Loucy (cell line): ENCODE data around the gene USP1.

ENCODE experiments used
- H2AFZ ChIP-seq: fragments of 200-600 bp; sonication (generic); 2 replicates; pipeline ENCODE4 v1.6.0; 2016; ENCODE audit warnings: antibody characterized with exemption, mild to moderate bottlenecking, low read length, moderate library complexity
- H3F3A ChIP-seq: fragments of 200-600 bp; 2 replicates; pipeline ENCODE4 v1.6.0; 2016; ENCODE audit warnings: antibody characterized with exemption, low read depth, mild to moderate bottlenecking
- H3K27me3 ChIP-seq: fragments of 200-600 bp; sonication (generic); 2 replicates; pipeline ENCODE4 v1.6.1; 2014; ENCODE audit warnings: low read length, mild to moderate bottlenecking; ENCODE audit not compliant: insufficient read depth, poor library complexity, severe bottlenecking
- H3K36me3 ChIP-seq: fragments of 200-600 bp; sonication (generic); 2 replicates; pipeline ENCODE4 v1.6.1; 2016; ENCODE audit warnings: low read length; ENCODE audit not compliant: insufficient read depth
- H3K4me1 ChIP-seq: fragments of 200-600 bp; sonication (generic); 2 replicates; pipeline ENCODE4 v1.5.1; 2014; ENCODE audit warnings: low read length, mild to moderate bottlenecking; ENCODE audit not compliant: insufficient read depth, poor library complexity, severe bottlenecking
- H3K4me2 ChIP-seq: fragments of 200-600 bp; sonication (generic); 2 replicates; pipeline ENCODE4 v1.6.0; 2014; ENCODE audit warnings: antibody characterized with exemption, low read length, low read depth, mild to moderate bottlenecking; ENCODE audit not compliant: poor library complexity, severe bottlenecking
- H3K4me3 ChIP-seq: fragments of 200-600 bp; sonication (generic); 2 replicates; pipeline ENCODE4 v1.5.1; 2014; ENCODE audit warnings: low read length, mild to moderate bottlenecking, mixed read lengths; ENCODE audit not compliant: poor library complexity, severe bottlenecking
- H3K79me2 ChIP-seq: fragments of 200-600 bp; sonication (generic); 2 replicates; pipeline ENCODE4 v1.6.1; 2014; ENCODE audit warnings: low read length; ENCODE audit not compliant: insufficient read depth
- H3K9ac ChIP-seq: fragments of 200-600 bp; sonication (generic); 2 replicates; pipeline ENCODE4 v1.6.0; 2014; ENCODE audit warnings: mild to moderate bottlenecking, low read depth, low read length, moderate library complexity; ENCODE audit not compliant: poor library complexity, severe bottlenecking
- H3K9me2 ChIP-seq: fragments of 200-600 bp; sonication (generic); replicated peaks from 2 replicates; pipeline ENCODE4 v1.6.1; 2016; ENCODE audit warnings: low read depth, low read length, mixed read lengths
- H3K9me3 ChIP-seq: fragments of 200-600 bp; sonication (generic); 2 replicates; pipeline ENCODE4 v1.6.1; 2014; ENCODE audit warnings: mild to moderate bottlenecking, antibody characterized with exemption, low read length, low read depth; ENCODE audit not compliant: insufficient read depth
- H4K20me1 ChIP-seq: fragments of 200-600 bp; sonication (generic); 2 replicates; pipeline ENCODE4 v1.6.0; 2014; ENCODE audit warnings: antibody characterized with exemption, low read length, mild to moderate bottlenecking; ENCODE audit not compliant: insufficient read depth, poor library complexity, severe bottlenecking
- CTCF ChIP-seq: fragments of 200-600 bp; sonication (generic); conservative IDR thresholded peaks from 2 replicates; pipeline ENCODE4 v1.5.1; 2014; ENCODE audit warnings: mild to moderate bottlenecking, antibody characterized with exemption, low read length
- EZH2phosphoT487 ChIP-seq: fragments of 200-600 bp; IDR thresholded peaks from 2 replicates; pipeline ENCODE4 v1.6.1; 2018; ENCODE audit warnings: antibody characterized with exemption, mild to moderate bottlenecking, moderate library complexity, borderline replicate concordance

The USP1 gene

GRCh38 chr1:62417351-62417999, 19.4 kb upstream of the USP1 start:
- H3K4me1 ChIP-seq: no peaks in the 10 kb centered on the region
- H3K9me3 ChIP-seq: no peaks in the 10 kb centered on the region
- H3K4me3 ChIP-seq: no peak overlapping the region
- H2AFZ ChIP-seq: no peak overlapping the region
- no peaks in the 10 kb centered on the region for H3K27me3 ChIP-seq
- TF ChIP-seq CTCF (no peak), EZH2phosphoT487 (no peak)
- no peaks in the 10 kb centered on the region for H3F3A ChIP-seq
- no peak overlapping the region for H3K4me2 ChIP-seq
- no peak overlapping the region for H3K9ac ChIP-seq
- H3K9me2 ChIP-seq: no peaks in the 10 kb centered on the region
- no peaks in the 10 kb centered on the region for H4K20me1 ChIP-seq
- no peaks in the 10 kb centered on the region for H3K79me2 ChIP-seq
- no peaks in the 10 kb centered on the region for H3K36me3 ChIP-seq

GRCh38 chr1:62420214-62420613, 16.6 kb upstream of the USP1 start:
- Histone ChIP-seq H3K27me3 (no peaks in the 10 kb centered on the region), H3K79me2 (no peaks in the 10 kb centered on the region), H4K20me1 (no peaks in the 10 kb centered on the region), H2AFZ (no peak overlapping the region), H3K4me3 (no peak overlapping the region), H3F3A (no peaks in the 10 kb centered on the region), H3K9me3 (no peaks in the 10 kb centered on the region), H3K36me3 (no peaks in the 10 kb centered on the region), H3K9ac (no peak overlapping the region), H3K9me2 (no peaks in the 10 kb centered on the region), H3K4me2 (no peak overlapping the region), H3K4me1 (no peaks in the 10 kb centered on the region)
- no peak for TF ChIP-seq CTCF

GRCh38 chr1:62423580-62424242, 13.1 kb upstream of the USP1 start:
- no peaks in the 10 kb centered on the region for H3K9me2 ChIP-seq
- no peaks in the 10 kb centered on the region for H4K20me1 ChIP-seq
- H2AFZ ChIP-seq: no peak overlapping the region
- no peaks in the 10 kb centered on the region for H3K9me3 ChIP-seq
- H3K79me2 ChIP-seq: no peaks in the 10 kb centered on the region
- no peak overlapping the region for H3K4me3 ChIP-seq
- no peak overlapping the region for H3K4me2 ChIP-seq
- H3K4me1 ChIP-seq: peaks cover 3% of the 10 kb centered on the region
- no peaks in the 10 kb centered on the region for H3F3A ChIP-seq
- no peaks in the 10 kb centered on the region for H3K27me3 ChIP-seq
- no peaks in the 10 kb centered on the region for H3K36me3 ChIP-seq
- TF ChIP-seq EZH2phosphoT487: no peak
- no peak overlapping the region for H3K9ac ChIP-seq

GRCh38 chr1:62424411-62424810, 12.4 kb upstream of the USP1 start:
- Histone ChIP-seq H3K9ac (no peak overlapping the region), H3K9me3 (no peaks in the 10 kb centered on the region), H3K9me2 (no peaks in the 10 kb centered on the region), H3F3A (no peaks in the 10 kb centered on the region), H3K79me2 (no peaks in the 10 kb centered on the region), H2AFZ (no peak overlapping the region), H3K4me2 (no peak overlapping the region), H3K4me1 (peaks cover 3% of the 10 kb centered on the region), H4K20me1 (no peaks in the 10 kb centered on the region), H3K36me3 (no peaks in the 10 kb centered on the region), H3K27me3 (no peaks in the 10 kb centered on the region), H3K4me3 (no peak overlapping the region)
- no peak for TF ChIP-seq EZH2phosphoT487
- no peak for TF ChIP-seq CTCF
